A673 (cell line): ENCODE results near the gene LHFPL5. TPM values are rescaled to one million over a fixed set of nuclear protein-coding genes. Genes with fewer than 3 reads are reported as not detected.

Source experiments
- BruUV-seq: library from RNA; stranded (reverse); fragments of 400-500 nt; replicated peaks from 2 replicates; lab custom pipeline; 2021; lab: Mats Ljungman, UMichigan
- CTCF ChIA-PET: fragments of 300-600 bp; sonication (Branson Sonifier 250); formaldehyde crosslinking; loops from one replicate; lab custom pipeline; 2022; ENCODE audit warnings: antibody characterized with exemption; lab: Charles Lee
- POLR2A ChIA-PET: fragments of 300-600 bp; sonication (Branson Sonifier 250); formaldehyde crosslinking; loops from one replicate; lab custom pipeline; 2022; ENCODE audit warnings: antibody characterized with exemption; ENCODE audit not compliant: low non-redundant PET; lab: Charles Lee
- DNase-seq: peaks from one replicate; pipeline ENCODE4 v3.0.0-alpha.2; 2015; ENCODE audit warnings: low spot score
- H3K27ac ChIP-seq: fragments of 200-600 bp; sonication (generic); 2 replicates; pipeline ENCODE4 v1.5.1; 2016; ENCODE audit warnings: mixed run types, low read depth, mild to moderate bottlenecking, mixed read lengths, antibody characterized with exemption, low read length; ENCODE audit not compliant: poor library complexity, severe bottlenecking
- H3K27me3 ChIP-seq: fragments of 200-600 bp; sonication (generic); replicated peaks from 2 replicates; pipeline ENCODE4 v1.6.1; 2017; ENCODE audit warnings: mixed run types, low read depth, mild to moderate bottlenecking, mixed read lengths, antibody characterized with exemption, low read length; ENCODE audit not compliant: insufficient read depth, poor library complexity
- H3K36me3 ChIP-seq: fragments of 200-600 bp; sonication (generic); 2 replicates; pipeline ENCODE4 v1.6.1; 2016; ENCODE audit warnings: mixed run types, mild to moderate bottlenecking, mixed read lengths, antibody characterized with exemption, low read length; ENCODE audit not compliant: insufficient read depth, poor library complexity, severe bottlenecking
- H3K4me1 ChIP-seq: fragments of 200-600 bp; sonication (generic); 2 replicates; pipeline ENCODE4 v1.6.1; 2017; ENCODE audit warnings: mixed run types, mild to moderate bottlenecking, mixed read lengths, antibody characterized with exemption, low read length; ENCODE audit not compliant: insufficient read depth, poor library complexity, severe bottlenecking
- H3K4me3 ChIP-seq: fragments of 200-600 bp; sonication (generic); 2 replicates; pipeline ENCODE4 v1.5.1; 2016; ENCODE audit warnings: low read depth, mixed run types, mild to moderate bottlenecking, mixed read lengths, low read length; ENCODE audit not compliant: poor library complexity, severe bottlenecking
- H3K9me3 ChIP-seq: fragments of 200-600 bp; sonication (generic); 2 replicates; pipeline ENCODE4 v1.6.1; 2016; ENCODE audit warnings: mixed run types, low read depth, mild to moderate bottlenecking, mixed read lengths, antibody characterized with exemption, low read length; ENCODE audit not compliant: poor library complexity, severe bottlenecking
- EZH2 ChIP-seq: fragments of 200-600 bp; sonication (generic); IDR thresholded peaks from 2 replicates; pipeline ENCODE4 v1.6.1; 2017; ENCODE audit warnings: borderline replicate concordance, low read depth, mild to moderate bottlenecking, mixed read lengths, antibody characterized with exemption, low read length; ENCODE audit not compliant: poor library complexity, severe bottlenecking
- intact Hi-C: fragments of 100-400 bp; cut with micrococcal nuclease; formaldehyde crosslinking; loops from one replicate; pipeline ENCODE4 v1.10.0; 2022; ENCODE audit not compliant: unreplicated experiment
- total RNA-seq: library from RNA; stranded (reverse); gene quantifications from 2 replicates; pipeline ENCODE4 v1.2.3, GENCODE V29; 2021
- TF ChIP-seq, protein P1 (sequence below): fragments of 300-800, 200-600 bp; sonication (generic); conservative IDR thresholded peaks from 2 replicates; pipeline ENCODE4 v1.5.1; 2017; ENCODE audit warnings: low read depth, mild to moderate bottlenecking, antibody characterized with exemption, low read length, moderate library complexity, mixed read lengths

Gene LHFPL5
- total RNA-seq, 1 experiment from 2014 or later, result not detected

- H3K27me3 ChIP-seq, result peaks cover 10% of the 10 kb centered on the region
- DNase-seq, result no peak
- POLR2A ChIA-PET, result no interaction called here
- H3K9me3 ChIP-seq, result no peaks in the 10 kb centered on the region
- BruUV-seq, result no TSS peak
- no peak overlapping the region for H3K4me3 ChIP-seq
- CTCF ChIA-PET, result no interaction called here
- no peaks in the 10 kb centered on the region for H3K36me3 ChIP-seq
- H3K4me1 ChIP-seq, result no peaks in the 10 kb centered on the region
- H3K27ac ChIP-seq, result no peak overlapping the region
- intact Hi-C loops, result no loop called here
- TF ChIP-seq EZH2, result no peak
- TF ChIP-seq, protein P1, sequence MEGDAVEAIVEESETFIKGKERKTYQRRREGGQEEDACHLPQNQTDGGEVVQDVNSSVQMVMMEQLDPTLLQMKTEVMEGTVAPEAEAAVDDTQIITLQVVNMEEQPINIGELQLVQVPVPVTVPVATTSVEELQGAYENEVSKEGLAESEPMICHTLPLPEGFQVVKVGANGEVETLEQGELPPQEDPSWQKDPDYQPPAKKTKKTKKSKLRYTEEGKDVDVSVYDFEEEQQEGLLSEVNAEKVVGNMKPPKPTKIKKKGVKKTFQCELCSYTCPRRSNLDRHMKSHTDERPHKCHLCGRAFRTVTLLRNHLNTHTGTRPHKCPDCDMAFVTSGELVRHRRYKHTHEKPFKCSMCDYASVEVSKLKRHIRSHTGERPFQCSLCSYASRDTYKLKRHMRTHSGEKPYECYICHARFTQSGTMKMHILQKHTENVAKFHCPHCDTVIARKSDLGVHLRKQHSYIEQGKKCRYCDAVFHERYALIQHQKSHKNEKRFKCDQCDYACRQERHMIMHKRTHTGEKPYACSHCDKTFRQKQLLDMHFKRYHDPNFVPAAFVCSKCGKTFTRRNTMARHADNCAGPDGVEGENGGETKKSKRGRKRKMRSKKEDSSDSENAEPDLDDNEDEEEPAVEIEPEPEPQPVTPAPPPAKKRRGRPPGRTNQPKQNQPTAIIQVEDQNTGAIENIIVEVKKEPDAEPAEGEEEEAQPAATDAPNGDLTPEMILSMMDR, result no peak
These were observed 23.9 kb upstream of the LHFPL5 start for GRCh38 chr6:35781290-35781689.

DNA sequence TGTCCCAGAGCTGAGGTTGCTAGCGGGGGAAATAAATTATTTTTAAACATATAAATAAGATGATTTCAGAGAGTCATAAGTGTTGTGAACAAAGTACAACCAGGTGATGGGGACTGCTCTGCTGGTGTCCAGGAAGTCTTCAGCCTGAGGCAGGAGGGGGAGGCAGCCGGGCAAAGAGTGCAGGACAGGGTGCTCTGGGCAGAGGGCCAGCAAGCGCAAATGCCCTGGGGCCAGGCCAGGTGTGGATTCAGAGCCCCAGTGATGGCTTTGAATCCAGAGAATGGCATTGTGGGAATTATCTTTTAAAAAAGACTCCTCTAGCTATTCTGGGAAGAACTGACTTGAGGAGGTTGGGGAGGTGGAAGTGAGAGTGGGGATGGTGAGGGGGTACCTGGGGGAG is 22.7 kb upstream of the LHFPL5 start:
- no peak for DNase-seq
- ChIA-PET CTCF (interaction anchor here (0.7 kb wide), 1 partner anchor 262 kb away, joined by 3 read pairs; no protein-coding TSS in a partner anchor), POLR2A (no interaction called here)
- peaks cover 15% of the 10 kb centered on the region for H3K27me3 ChIP-seq
- intact Hi-C loops, result no loop called here
- H3K4me3 ChIP-seq, result no peak overlapping the region
- no peaks in the 10 kb centered on the region for H3K4me1 ChIP-seq
- no peaks in the 10 kb centered on the region for H3K9me3 ChIP-seq
- no TSS peak for BruUV-seq
- no peak overlapping the region for H3K27ac ChIP-seq
- TF ChIP-seq, protein P1, result no peak
- TF ChIP-seq EZH2, result no peak
- H3K36me3 ChIP-seq, result no peaks in the 10 kb centered on the region

DNA sequence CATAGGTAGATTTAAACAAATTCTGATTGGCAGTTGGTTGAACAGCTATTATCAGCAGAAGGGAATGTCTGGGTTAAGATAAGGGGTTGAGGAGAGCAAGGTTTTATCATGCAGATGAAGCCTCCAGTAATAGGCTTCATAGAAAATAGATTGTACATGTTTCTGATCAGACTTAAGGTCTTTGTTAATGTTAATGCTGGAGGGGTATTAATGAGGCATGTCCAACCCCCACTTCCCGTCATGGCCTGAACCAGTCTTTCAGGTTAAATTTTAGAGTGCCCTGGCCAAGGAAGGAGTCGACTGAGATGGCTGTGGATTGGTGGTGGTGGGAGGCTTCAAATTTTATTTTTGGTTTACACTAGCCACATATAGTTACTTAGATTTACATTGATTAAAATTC is 21.0 kb upstream of the LHFPL5 start:
- POLR2A ChIA-PET, result no interaction called here
- TF ChIP-seq, protein P1, result no peak
- TF ChIP-seq EZH2, result no peak

More for the DNA sequence above, 21.0 kb upstream of the LHFPL5 start:
- Histone ChIP-seq H3K9me3 (no peaks in the 10 kb centered on the region), H3K27ac (no peak overlapping the region), H3K36me3 (no peaks in the 10 kb centered on the region), H3K27me3 (peaks cover 33% of the 10 kb centered on the region), H3K4me3 (no peak overlapping the region), H3K4me1 (no peaks in the 10 kb centered on the region)
- CTCF ChIA-PET, result no interaction called here
- intact Hi-C loops, result no loop called here
- DNase-seq, result no peak
- BruUV-seq, result no TSS peak
